Omental fat pad (tissue), 4 donors: Measurements from ENCODE around the gene AIFM2. TPM values are rescaled to one million over a fixed set of nuclear protein-coding genes. Genes with fewer than 3 reads are reported as not detected.
"Not testable (repeated sequence)": the region's sequence is repeated elsewhere in the genome, so short reads cannot be mapped to it uniquely, and the experiment has no call there.

Experiments
- ATAC-seq: fragments of 150-250 bp; one replicate; pipeline ENCODE4 v1.9.1; 2016; ENCODE audit warnings: mild to moderate bottlenecking, moderate library complexity; ENCODE audit not compliant: low FRiP score
- DNase-seq: peaks from one replicate; pipeline ENCODE4 v3.0.0-alpha.2; 2019; ENCODE audit warnings: low spot score
- total RNA-seq, 4 donors: library from RNA; depleted of rRNA; stranded (reverse); fragments of >200 nt; gene quantifications; one replicate each; pipeline ENCODE4 v1.1.0, GENCODE V29; 2016
- TF ChIP-seq, protein P1 (sequence below), 3 donors: fragments of 450-650 bp; IDR thresholded peaks; one replicate each; pipeline ENCODE4 v1.5.1; 2016 to 2017; ENCODE audit warnings: antibody characterized with exemption in 3 of 3, mild to moderate bottlenecking in 3 of 3, moderate library complexity in 2 of 3

Gene AIFM2
- total RNA-seq, 4 donors from 2014 or later: 32.8 to 118 (median 53.6) TPM

DNA sequence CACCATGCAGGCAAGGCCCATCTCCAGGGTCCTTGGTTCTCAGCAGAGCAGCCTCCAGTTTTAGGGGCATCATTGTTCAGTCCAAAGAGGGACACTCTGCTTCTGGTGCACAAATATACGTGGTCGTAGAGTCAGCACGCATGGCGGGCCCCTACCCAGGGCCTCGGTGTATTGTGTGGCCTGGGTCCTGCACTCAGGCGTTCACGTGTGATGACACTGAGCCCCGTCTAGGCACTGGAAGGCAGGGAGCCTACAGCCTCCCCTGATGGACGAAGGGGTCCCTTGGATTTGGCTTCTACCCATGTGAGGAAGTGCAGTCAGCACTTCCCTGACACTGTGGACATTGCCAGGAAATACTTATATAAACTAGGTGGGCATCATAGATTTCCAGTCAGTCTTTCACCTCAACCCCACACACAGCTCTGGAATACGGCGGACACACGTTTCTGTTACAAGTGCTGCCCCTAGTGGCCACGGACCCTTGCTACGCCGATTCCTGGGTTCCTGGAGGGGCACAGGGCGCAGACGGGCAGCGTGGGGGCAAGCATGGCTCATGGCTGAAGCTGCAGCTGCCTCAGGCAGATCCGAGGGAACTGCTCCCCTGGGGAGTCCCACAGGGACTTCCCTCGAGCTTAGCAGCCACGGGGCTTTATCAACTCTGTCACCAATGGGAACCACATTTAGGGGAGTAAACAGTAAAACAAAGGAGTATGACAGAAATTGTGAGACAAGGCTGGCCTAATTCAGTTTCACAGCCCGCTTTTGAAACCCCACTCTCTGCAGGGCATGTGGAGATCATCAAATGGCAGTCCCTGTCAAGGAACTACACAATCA, 25.4 kb downstream of the AIFM2 start:
- DNase-seq: no peak
- TF ChIP-seq, protein P1, sequence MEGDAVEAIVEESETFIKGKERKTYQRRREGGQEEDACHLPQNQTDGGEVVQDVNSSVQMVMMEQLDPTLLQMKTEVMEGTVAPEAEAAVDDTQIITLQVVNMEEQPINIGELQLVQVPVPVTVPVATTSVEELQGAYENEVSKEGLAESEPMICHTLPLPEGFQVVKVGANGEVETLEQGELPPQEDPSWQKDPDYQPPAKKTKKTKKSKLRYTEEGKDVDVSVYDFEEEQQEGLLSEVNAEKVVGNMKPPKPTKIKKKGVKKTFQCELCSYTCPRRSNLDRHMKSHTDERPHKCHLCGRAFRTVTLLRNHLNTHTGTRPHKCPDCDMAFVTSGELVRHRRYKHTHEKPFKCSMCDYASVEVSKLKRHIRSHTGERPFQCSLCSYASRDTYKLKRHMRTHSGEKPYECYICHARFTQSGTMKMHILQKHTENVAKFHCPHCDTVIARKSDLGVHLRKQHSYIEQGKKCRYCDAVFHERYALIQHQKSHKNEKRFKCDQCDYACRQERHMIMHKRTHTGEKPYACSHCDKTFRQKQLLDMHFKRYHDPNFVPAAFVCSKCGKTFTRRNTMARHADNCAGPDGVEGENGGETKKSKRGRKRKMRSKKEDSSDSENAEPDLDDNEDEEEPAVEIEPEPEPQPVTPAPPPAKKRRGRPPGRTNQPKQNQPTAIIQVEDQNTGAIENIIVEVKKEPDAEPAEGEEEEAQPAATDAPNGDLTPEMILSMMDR (IDR thresholded peaks at IDR 0.05): no peak
- ATAC-seq: no peak

- ATAC-seq: no peak
- DNase-seq: no peak
- TF ChIP-seq, protein P1 (IDR thresholded peaks at IDR 0.05): no peak
Observed at GRCh38 chr10:70101668-70102067, 31.0 kb downstream of the AIFM2 start.

DNA sequence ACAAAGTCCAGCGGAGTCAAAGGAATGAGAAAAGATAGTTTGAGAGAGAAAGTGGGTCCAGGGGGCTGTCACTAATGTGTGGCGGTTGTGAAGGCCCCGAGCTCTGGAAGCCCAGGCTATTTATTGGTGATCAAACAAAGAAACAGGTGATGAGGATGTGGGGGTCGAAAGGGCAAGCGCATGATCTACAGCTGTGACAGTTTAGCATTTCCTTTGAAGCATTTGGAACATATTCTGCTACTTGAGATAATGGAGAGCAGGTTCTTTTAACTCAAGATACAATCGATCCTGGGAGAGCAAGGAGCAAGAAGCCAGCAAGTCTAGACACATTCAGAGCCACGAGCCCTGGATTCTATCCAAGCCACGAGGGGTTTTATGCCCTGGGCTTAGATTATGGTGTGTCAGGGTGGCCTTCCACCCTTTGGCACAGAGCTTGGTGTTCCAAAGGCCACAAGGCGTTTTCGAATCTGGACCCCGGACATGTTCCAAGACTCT, 31.5 kb downstream of the AIFM2 start:
- DNase-seq, ATAC-seq: not testable (repeated sequence)

GRCh38 chr10:70098271-70098670, 34.4 kb downstream of the AIFM2 start:
- DNase-seq: no peak
- TF ChIP-seq, protein P1 (IDR thresholded peaks at IDR 0.05): no peak
- no peak for ATAC-seq

DNA sequence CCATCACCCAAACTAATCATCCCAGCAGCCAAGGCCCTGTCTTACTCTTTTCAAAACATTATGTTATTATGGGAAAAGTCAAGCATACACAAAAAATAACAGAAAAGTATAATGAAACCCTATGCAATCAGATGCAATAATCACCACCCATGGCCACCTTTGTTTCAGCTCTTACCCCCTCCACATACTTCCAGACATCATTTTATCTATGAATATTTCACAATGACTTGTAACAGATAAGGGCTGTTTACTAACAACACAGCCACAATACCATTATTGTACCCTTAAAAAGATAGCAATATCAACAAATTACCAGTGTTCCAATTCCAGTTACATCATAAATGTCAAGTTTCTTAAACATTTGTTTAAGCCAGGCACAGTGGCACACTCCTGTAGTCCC, 35.2 kb downstream of the AIFM2 start:
- DNase-seq (no peak), ATAC-seq (no peak)
- TF ChIP-seq, protein P1 (IDR thresholded peaks at IDR 0.05): no peak

DNA sequence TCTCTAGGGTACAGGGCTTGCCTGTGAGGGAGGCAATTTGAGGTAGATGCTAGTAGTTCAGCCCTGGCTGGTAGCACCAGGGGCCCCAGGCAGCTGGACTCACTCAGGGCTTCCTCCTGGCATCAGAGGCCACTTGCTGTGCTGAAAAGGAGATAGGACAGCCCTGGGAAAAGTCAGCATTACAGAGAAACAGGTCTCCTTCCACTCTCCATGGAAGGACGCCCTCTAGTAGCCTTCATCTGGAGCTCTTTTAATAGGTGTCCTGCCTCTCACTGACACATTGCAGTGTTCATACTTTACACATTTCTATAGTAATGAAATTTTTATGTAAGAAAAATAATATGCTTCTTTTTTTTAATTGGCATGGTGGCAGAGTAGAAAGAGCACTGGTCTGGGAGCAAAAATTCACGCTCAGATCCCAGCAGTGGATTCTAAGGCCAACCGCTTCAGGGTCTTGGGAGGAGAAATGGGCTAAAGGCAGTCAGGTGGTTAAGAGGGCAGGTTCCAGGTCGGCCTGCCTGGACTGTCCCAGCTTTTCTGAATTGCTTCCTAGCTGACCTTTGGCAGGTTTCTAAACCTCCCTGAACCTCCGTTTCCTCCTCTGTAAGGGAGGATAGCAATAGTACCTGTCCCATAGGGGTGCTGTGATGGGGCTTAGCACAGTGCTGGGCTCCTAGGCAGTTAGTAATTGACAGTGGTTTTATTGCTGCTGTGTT, 35.8 kb downstream of the AIFM2 start:
- TF ChIP-seq, protein P1 (IDR thresholded peaks at IDR 0.05): no peak
- ATAC-seq (no peak), DNase-seq (no peak)

DNA sequence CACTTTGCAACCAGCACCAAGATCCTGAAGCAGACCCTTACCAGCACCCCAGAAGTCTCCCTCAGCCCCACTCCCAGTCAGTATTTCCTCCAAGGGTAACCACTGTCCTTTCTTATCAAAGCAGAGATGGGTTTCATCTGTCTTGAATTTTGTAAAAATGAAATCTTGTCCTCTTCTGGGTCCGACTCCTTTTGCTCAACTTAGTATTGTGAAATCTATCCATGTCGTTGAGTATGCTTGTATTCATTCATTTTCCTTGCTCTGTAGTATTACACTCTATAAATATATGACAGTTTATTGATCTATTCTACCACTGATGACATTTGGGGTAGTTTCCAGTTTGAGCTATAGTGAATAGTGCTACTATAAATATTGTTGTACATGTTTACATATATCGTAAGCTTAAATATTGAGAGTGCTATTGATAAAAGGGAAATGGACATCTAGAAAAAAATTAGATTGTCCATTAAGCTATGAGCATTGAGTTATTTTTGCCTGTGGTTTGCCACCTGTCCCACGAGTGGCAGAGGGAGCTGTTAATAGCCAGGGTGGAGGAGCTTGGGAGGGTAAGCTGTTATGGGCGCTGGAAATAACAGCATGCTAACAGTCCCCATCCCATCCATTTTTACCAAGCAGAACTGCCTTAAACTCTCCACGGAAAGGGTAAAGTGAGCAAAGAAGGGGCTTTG, 36.5 kb downstream of the AIFM2 start:
- ATAC-seq: no peak
- DNase-seq: no peak
- TF ChIP-seq, protein P1 (IDR thresholded peaks at IDR 0.05): no peak
